ENCODE measurements around the gene ZNF232.
"Not testable (repeated sequence)": the region's sequence is repeated elsewhere in the genome, so short reads cannot be mapped to it uniquely, and the experiment has no call there.

GRCh38 chr17:5138198-5138544 is 26.5 kb upstream of the ZNF232 start:
- TF ChIP-seq EZH2 (IDR thresholded peaks at IDR 0.05; ENCODE audit: insufficient read depth, poor library complexity, severe bottlenecking); EZH2phosphoT487 (IDR thresholded peaks at IDR 0.05; ENCODE audit: insufficient read depth, low read depth): not testable (repeated sequence)

Data from GM23248 (cell line).